ENCODE results near the gene SLC2A10. TPM values are rescaled to one million over a fixed set of nuclear protein-coding genes. Genes with fewer than 3 reads are reported as not detected.
A peak's percentile ranks its signal among the peaks of the same experiment; 100 is the strongest.

Gene SLC2A10
- total and polyA plus RNA-seq, 9 donors: 14.0 to 22.3 (median 18.0) TPM

- WGBS (ENCODE audit: insufficient coverage): no CpG with 5 or more reads among the region's 1 CpG
- Histone ChIP-seq H3K27ac (ENCODE audit: low read length) (no peak overlapping the region), H3K9me3 (replicated peaks; ENCODE audit: control insufficient read depth, low read depth, low read length) (no peaks in the 10 kb centered on the region), H3K27me3 (ENCODE audit: control insufficient read depth, insufficient read depth, low read length) (peaks cover 4% of the 10 kb centered on the region), H3K4me1 (ENCODE audit: control insufficient read depth, insufficient read depth, low read length) (no peaks in the 10 kb centered on the region), H3K36me3 (ENCODE audit: control insufficient read depth, insufficient read depth, low read length) (no peaks in the 10 kb centered on the region), H3K4me3 (ENCODE audit: low read length) (no peak overlapping the region)
- DNase-seq: no peak
Measured at GRCh38 chr20:46775806-46776205, 66.4 kb downstream of the SLC2A10 start.

DNA sequence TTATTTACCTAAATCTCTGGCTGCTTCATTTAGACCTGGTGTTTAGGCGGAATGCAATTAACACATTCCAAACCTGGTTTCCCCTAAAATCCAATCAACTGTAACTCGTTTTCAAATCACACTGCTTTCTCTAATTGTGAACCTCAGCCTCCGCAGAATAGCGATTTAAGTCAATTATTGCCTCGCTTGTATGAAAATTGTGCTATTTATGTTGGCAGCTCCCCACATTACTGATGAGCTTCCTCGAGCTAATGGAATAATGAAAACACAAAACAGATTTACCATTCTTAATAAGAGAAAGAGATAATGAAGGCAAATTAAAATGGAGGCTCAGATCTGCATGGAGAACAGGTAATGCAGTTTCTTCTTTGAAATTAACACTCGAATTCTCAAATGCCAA lies 67.9 kb downstream of the SLC2A10 start:
- whole genome bisulfite sequencing (ENCODE audit: insufficient coverage): 80% methylated on average over 1 of the region's 7 CpGs
- Histone ChIP-seq H3K36me3 (ENCODE audit: control insufficient read depth, insufficient read depth, low read length) (no peaks in the 10 kb centered on the region), H3K4me1 (ENCODE audit: control insufficient read depth, insufficient read depth, low read length) (no peaks in the 10 kb centered on the region), H3K9me3 (replicated peaks; ENCODE audit: control insufficient read depth, low read depth, low read length) (no peaks in the 10 kb centered on the region), H3K27ac (ENCODE audit: low read length) (no peak overlapping the region), H3K4me3 (ENCODE audit: low read length) (no peak overlapping the region), H3K27me3 (ENCODE audit: control insufficient read depth, insufficient read depth, low read length) (peaks cover 4% of the 10 kb centered on the region)
- DNase-seq: no peak

DNA sequence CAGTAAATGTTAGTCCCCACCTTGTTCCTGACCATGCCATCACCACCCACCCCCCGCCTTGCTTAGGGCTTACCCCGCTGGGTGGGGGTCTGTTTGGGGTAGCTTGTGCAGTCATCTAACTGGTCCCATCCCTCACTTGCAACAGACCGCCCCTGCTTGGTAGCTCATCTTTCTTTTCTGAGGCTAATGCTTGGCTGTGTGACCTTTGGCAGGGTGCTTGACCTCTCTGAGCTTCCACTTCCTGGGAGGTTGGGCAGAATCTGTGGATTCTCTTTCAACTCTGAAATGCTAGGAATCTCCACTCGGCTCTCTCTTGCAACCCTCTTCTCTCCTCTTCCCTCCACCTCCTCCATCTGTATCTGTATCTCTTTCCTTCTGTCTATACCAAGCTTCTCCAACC lies 70.4 kb downstream of the SLC2A10 start:
- no peaks in the 10 kb centered on the region for H3K9me3 ChIP-seq (replicated peaks; ENCODE audit: control insufficient read depth, low read depth, low read length)
- H3K27me3 ChIP-seq (ENCODE audit: control insufficient read depth, insufficient read depth, low read length): peaks cover 6% of the 10 kb centered on the region
- H3K4me3 ChIP-seq (ENCODE audit: low read length): no peak overlapping the region
- no peak overlapping the region for H3K27ac ChIP-seq (ENCODE audit: low read length)
- peaks cover 8% of the 10 kb centered on the region for H3K4me1 ChIP-seq (ENCODE audit: control insufficient read depth, insufficient read depth, low read length)
- 14% methylated on average over 1 of the region's 4 CpGs for WGBS (ENCODE audit: insufficient coverage)
- no peak for DNase-seq
- H3K36me3 ChIP-seq (ENCODE audit: control insufficient read depth, insufficient read depth, low read length): no peaks in the 10 kb centered on the region

GRCh38 chr20:46784436-46785127 lies 75.1 kb downstream of the SLC2A10 start:
- no peak overlapping the region for H3K27ac ChIP-seq (ENCODE audit: low read length)
- peaks cover 24% of the 10 kb centered on the region for H3K4me1 ChIP-seq (ENCODE audit: control insufficient read depth, insufficient read depth, low read length)
- WGBS (ENCODE audit: insufficient coverage): 43% methylated on average over 5 of the region's 15 CpGs
- no peak overlapping the region for H3K4me3 ChIP-seq (ENCODE audit: low read length)
- H3K36me3 ChIP-seq (ENCODE audit: control insufficient read depth, insufficient read depth, low read length): no peaks in the 10 kb centered on the region
- peaks cover 13% of the 10 kb centered on the region for H3K27me3 ChIP-seq (ENCODE audit: control insufficient read depth, insufficient read depth, low read length)
- peak; percentile 69 for DNase-seq
- H3K9me3 ChIP-seq (replicated peaks; ENCODE audit: control insufficient read depth, low read depth, low read length): no peaks in the 10 kb centered on the region

Other genes starting within 250 kb of the SLC2A10 start
- 8.5 TPM for gene ZNF334, start 196.1 kb upstream of the SLC2A10 start, total RNA-seq
- gene ZNF334, start 196.1 kb upstream of the SLC2A10 start, polyA plus RNA-seq (ENCODE audit: insufficient read depth in 1 of 8, insufficient read length in 8 of 8, low replicate concordance in 1 of 8): 10 to 100 TPM in 3 of 8 donors, 1 to 10 TPM in 5; 7.0 to 17.6 (median 9.0) TPM
- not detected for gene OCSTAMP, start 159.0 kb upstream of the SLC2A10 start, total RNA-seq
- not detected for gene OCSTAMP, start 159.0 kb upstream of the SLC2A10 start, polyA plus RNA-seq (ENCODE audit: insufficient read depth in 1 of 8, insufficient read length in 8 of 8, low replicate concordance in 1 of 8)
- gene SLC13A3, start 58.2 kb upstream of the SLC2A10 start, total RNA-seq: 2.7 TPM
- gene SLC13A3, start 58.2 kb upstream of the SLC2A10 start, polyA plus RNA-seq (ENCODE audit: insufficient read depth in 1 of 8, insufficient read length in 8 of 8, low replicate concordance in 1 of 8): 1 to 10 TPM; 2.3 to 4.2 (median 3.1) TPM
- gene TP53RK, start 20.2 kb upstream of the SLC2A10 start, total RNA-seq: 10.3 TPM
- gene TP53RK, start 20.2 kb upstream of the SLC2A10 start, polyA plus RNA-seq (ENCODE audit: insufficient read depth in 1 of 8, insufficient read length in 8 of 8, low replicate concordance in 1 of 8): 10 to 100 TPM in 5 of 8 donors, 1 to 10 TPM in 3; 9.4 to 12.5 (median 10.1) TPM
- 1.5 TPM for gene EYA2, start 185.2 kb downstream of the SLC2A10 start, total RNA-seq
- gene EYA2, start 185.2 kb downstream of the SLC2A10 start, polyA plus RNA-seq (ENCODE audit: insufficient read depth in 1 of 8, insufficient read length in 8 of 8, low replicate concordance in 1 of 8): 1 to 10 TPM; 2.1 to 8.6 (median 3.3) TPM